HG03439 (cell line): Measurements from ENCODE around the gene BCL11B.

ENCODE experiments used
- ATAC-seq: cut with Tn5 transposase; IDR thresholded peaks from one replicate; pipeline ENCODE4 v1.9.1; 2021; ENCODE audit warnings: mild to moderate bottlenecking, moderate library complexity; ENCODE audit not compliant: unreplicated experiment

Gene BCL11B

GRCh38 chr14:99123208-99123870 lies 148.7 kb downstream of the BCL11B start:
- ATAC-seq: no peak

GRCh38 chr14:99122521-99123125 lies 149.4 kb downstream of the BCL11B start:
- no peak for ATAC-seq

- no peak for ATAC-seq
Measured at GRCh38 chr14:99121319-99121875, 150.6 kb downstream of the BCL11B start.

GRCh38 chr14:99120526-99121318 lies 151.3 kb downstream of the BCL11B start:
- no peak for ATAC-seq

- no peak for ATAC-seq
Measured at GRCh38 chr14:99119554-99120525, 152.2 kb downstream of the BCL11B start.
